Uterus (tissue), 4 donors: ENCODE results near the gene SV2C. TPM values are rescaled to one million over a fixed set of nuclear protein-coding genes. Genes with fewer than 3 reads are reported as not detected.
"Not testable (repeated sequence)": the region's sequence is repeated elsewhere in the genome, so short reads cannot be mapped to it uniquely, and the experiment has no call there.

Experiments
- DNase-seq, 2 donors: peaks; one replicate each; pipeline ENCODE4 v3.0.0-alpha.2; 2019 to 2020
- H3K27ac ChIP-seq, 2 donors: fragments of 200-600 bp; sonication (generic); 1 replicate in 1 of 2; 2 replicates in 1 of 2; pipeline ENCODE4 v1.5.1; 2016 to 2018
- H3K27me3 ChIP-seq, 2 donors: fragments of 200-600 bp; sonication (generic); one replicate each; pipeline ENCODE4 v1.5.1; 2018 to 2019; ENCODE audit warnings: control low read depth in 1 of 2
- H3K36me3 ChIP-seq, 2 donors: fragments of 200-600 bp; sonication (generic); one replicate each; pipeline ENCODE4 v1.5.1; 2019; ENCODE audit warnings: control low read depth in 1 of 2
- H3K4me1 ChIP-seq, 2 donors: fragments of 200-600 bp; sonication (generic); one replicate each; pipeline ENCODE4 v1.5.1; 2018 to 2019; ENCODE audit warnings: control low read depth in 1 of 2
- H3K4me3 ChIP-seq, 2 donors: fragments of 200-600 bp; sonication (generic); 1 replicate in 1 of 2; 2 replicates in 1 of 2; pipeline ENCODE4 v1.5.1; 2018 to 2019; ENCODE audit warnings: mild to moderate bottlenecking in 1 of 2
- H3K9me3 ChIP-seq, 2 donors: fragments of 200-600 bp; sonication (generic); one replicate each; pipeline ENCODE4 v1.5.1; 2019; ENCODE audit warnings: control low read depth in 1 of 2
- POLR2A ChIP-seq, 2 donors: fragments of 450-650 bp; IDR thresholded peaks; one replicate each; pipeline ENCODE4 v1.6.1; 2016; ENCODE audit warnings: antibody characterized with exemption in 2 of 2, mild to moderate bottlenecking in 1 of 2, moderate library complexity in 1 of 2
- intact Hi-C: fragments of 100-400 bp; cut with DNase I; formaldehyde crosslinking; loops from one replicate; pipeline ENCODE4 v1.15.1; 2023; ENCODE audit warnings: low total_unique reads
- total RNA-seq, 4 donors: library from RNA; depleted of rRNA in 3 of 4; stranded (reverse); fragments of >200 nt in 3 of 4; gene quantifications; one replicate each; pipeline versions ENCODE4 v1.1.0 to v1.2.4, GENCODE V29; 2014 to 2023
- TF ChIP-seq, protein P1 (sequence below), 4 experiments: fragments of 200-600 bp in 2 of 4; fragments of 450-650 bp in 2 of 4; sonication (generic) in 2 of 4; IDR thresholded peaks; one replicate each; pipeline ENCODE4 v1.5.1; 2016 to 2019; ENCODE audit warnings: antibody characterized with exemption in 4 of 4, mild to moderate bottlenecking in 2 of 4, moderate library complexity in 1 of 4
- donor health status: DM: yes; HTN: yes; CAD: no.

Gene SV2C
- total RNA-seq, 4 donors from 2014 or later, result 0.21 to 3.7 TPM; not detected in 2

DNA sequence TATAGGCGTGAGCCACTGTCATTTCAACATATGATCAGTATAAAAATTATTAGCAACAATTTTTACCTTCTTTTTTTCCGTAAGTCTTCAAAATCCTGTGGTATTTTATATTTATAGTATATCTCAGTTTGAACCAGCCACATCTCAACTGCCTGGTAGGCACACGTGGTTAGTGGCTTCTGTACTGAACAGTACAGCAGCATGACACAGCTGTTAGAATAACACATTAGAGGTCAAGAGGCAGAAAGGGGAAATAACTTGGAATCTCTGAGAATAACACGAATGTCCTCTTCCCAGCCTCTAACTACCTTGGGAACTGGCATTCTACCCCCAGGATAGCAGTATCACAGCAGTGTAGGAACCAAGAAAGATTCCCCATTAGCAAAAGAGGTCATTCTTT is 211.4 kb downstream of the SV2C start:
- no peak for TF ChIP-seq POLR2A (IDR thresholded peaks at IDR 0.05)
- TF ChIP-seq, protein P1, sequence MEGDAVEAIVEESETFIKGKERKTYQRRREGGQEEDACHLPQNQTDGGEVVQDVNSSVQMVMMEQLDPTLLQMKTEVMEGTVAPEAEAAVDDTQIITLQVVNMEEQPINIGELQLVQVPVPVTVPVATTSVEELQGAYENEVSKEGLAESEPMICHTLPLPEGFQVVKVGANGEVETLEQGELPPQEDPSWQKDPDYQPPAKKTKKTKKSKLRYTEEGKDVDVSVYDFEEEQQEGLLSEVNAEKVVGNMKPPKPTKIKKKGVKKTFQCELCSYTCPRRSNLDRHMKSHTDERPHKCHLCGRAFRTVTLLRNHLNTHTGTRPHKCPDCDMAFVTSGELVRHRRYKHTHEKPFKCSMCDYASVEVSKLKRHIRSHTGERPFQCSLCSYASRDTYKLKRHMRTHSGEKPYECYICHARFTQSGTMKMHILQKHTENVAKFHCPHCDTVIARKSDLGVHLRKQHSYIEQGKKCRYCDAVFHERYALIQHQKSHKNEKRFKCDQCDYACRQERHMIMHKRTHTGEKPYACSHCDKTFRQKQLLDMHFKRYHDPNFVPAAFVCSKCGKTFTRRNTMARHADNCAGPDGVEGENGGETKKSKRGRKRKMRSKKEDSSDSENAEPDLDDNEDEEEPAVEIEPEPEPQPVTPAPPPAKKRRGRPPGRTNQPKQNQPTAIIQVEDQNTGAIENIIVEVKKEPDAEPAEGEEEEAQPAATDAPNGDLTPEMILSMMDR (IDR thresholded peaks at IDR 0.05), result no peak
- Histone ChIP-seq H3K9me3 (no peaks in the 10 kb centered on the region), H3K4me3 (no peak overlapping the region), H3K4me1 (no peaks in the 10 kb centered on the region), H3K27me3 (no peaks in the 10 kb centered on the region), H3K36me3 (no peaks in the 10 kb centered on the region), H3K27ac (no peak overlapping the region)
- intact Hi-C loops, result no loop called here
- DNase-seq, result no peak

DNA sequence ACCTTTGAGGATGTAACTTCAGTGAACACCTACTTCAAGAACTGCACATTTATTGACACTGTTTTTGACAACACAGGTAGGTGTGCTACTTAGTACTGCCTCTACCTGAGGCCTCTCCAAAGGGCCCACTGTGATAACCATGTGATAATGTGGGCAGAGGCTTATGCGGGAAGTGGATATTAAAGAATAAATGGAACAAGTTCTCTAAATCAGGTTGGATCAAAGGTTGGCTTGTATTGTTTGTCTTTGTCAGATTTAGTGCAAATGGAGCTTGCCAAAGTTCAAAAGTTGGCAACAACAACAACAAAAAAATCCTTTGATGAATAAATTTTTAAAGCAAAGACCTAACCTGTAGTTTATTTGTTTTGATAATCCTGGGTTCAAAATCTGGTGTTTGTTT is 215.7 kb downstream of the SV2C start:
- H3K9me3 ChIP-seq, result no peaks in the 10 kb centered on the region
- no peak overlapping the region for H3K27ac ChIP-seq
- no peak for TF ChIP-seq POLR2A (IDR thresholded peaks at IDR 0.05)
- TF ChIP-seq, protein P1 (IDR thresholded peaks at IDR 0.05), result no peak
- DNase-seq, result no peak
- H3K4me1 ChIP-seq, result no peaks in the 10 kb centered on the region
- no peaks in the 10 kb centered on the region for H3K27me3 ChIP-seq
- no peaks in the 10 kb centered on the region for H3K36me3 ChIP-seq
- H3K4me3 ChIP-seq, result no peak overlapping the region
- intact Hi-C loops, result no loop called here

DNA sequence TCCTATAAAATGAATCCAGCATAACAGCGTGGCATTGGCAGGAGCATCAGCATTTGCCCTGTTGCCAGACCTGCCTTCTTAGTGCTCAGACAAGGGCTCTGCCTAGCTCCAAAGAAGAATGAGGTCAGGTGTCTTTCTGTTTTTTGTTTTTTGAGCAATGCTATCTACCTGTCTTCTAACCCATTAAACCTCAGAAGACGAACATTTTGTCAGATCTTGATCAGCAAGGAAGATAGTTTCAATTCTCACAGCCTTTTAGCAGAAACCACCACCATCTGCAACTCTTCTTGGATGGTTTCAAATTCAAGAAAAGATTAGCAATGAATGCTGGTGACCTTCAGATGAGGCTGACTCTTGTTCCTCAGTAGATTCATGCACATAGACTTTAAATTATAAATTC is 216.4 kb downstream of the SV2C start:
- H3K4me3 ChIP-seq, result no peak overlapping the region
- H3K4me1 ChIP-seq, result no peaks in the 10 kb centered on the region
- H3K27ac ChIP-seq, result no peak overlapping the region
- DNase-seq, result no peak
- intact Hi-C loops, result no loop called here
- no peaks in the 10 kb centered on the region for H3K27me3 ChIP-seq
- H3K36me3 ChIP-seq, result no peaks in the 10 kb centered on the region
- no peaks in the 10 kb centered on the region for H3K9me3 ChIP-seq
- TF ChIP-seq, protein P1 (IDR thresholded peaks at IDR 0.05), result no peak
- no peak for TF ChIP-seq POLR2A (IDR thresholded peaks at IDR 0.05)

DNA sequence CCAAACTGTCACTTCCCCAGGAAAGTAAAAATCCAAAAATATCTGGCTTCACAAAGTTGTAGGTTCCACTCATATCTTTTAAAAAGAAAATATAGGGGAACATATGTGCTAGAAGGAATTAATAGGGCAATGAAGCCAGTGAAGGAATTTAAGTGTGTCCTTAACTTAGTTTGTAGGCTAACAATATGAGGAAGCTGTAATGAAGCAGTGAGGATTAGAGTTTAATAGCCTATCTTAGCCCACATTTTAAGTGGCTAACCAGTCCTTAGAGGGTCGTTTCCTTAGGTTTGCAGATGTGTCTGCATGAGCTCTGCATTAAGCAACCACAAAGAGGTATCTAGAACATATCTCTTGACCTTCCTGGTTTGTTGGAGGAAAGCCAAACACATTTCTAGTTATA is 218.7 kb downstream of the SV2C start:
- H3K9me3 ChIP-seq, H3K27ac ChIP-seq, DNase-seq, H3K36me3 ChIP-seq, H3K4me3 ChIP-seq, H3K27me3 ChIP-seq, intact Hi-C loops, H3K4me1 ChIP-seq: not testable (repeated sequence)

DNA sequence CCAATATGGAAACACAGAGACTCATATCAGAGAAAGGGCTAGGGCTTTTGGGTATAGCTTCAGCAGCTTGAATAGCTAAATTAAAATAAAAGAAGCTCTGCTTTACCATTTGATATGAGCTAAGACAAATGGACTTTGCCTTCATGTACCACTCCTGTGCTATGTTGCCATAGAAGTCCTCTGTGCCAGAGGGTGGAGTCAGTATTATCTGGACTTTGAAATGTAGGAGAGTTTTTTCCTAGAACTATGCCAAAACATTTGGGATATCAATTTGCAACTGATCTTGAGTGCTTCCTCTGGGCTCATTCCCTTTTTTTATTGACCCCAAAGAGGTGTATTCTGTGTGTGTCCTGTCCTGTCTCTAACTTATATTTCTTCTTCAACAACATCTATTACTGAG is 219.5 kb downstream of the SV2C start:
- H3K4me1 ChIP-seq, H3K27ac ChIP-seq, H3K36me3 ChIP-seq, H3K27me3 ChIP-seq, H3K9me3 ChIP-seq, intact Hi-C loops, H3K4me3 ChIP-seq, DNase-seq: not testable (repeated sequence)

DNA sequence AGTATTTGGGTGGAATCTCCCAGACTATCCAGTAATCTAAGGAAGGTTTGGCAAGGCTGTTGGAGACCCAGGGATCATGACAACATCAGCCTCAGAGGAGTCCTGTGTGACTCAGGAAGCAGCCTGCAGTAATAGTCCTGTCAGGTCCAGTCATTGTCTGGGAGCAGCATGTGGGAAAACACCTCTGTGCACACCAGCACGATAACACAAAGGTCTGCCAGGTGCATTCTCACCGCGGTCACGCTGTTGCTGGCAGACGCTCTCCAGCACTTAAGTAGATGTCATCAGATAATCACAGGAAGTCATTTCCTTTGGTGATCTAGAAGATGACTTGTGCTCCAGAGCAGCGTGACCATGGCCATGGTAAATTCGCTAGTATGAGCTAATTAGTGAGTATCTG is 220.7 kb downstream of the SV2C start:
- H3K9me3 ChIP-seq, result no peaks in the 10 kb centered on the region
- no peak for TF ChIP-seq POLR2A (IDR thresholded peaks at IDR 0.05)
- TF ChIP-seq, protein P1 (IDR thresholded peaks at IDR 0.05), result no peak
- H3K27ac ChIP-seq, result no peak overlapping the region
- no peaks in the 10 kb centered on the region for H3K36me3 ChIP-seq
- intact Hi-C loops, result no loop called here
- H3K4me3 ChIP-seq, result no peak overlapping the region
- H3K4me1 ChIP-seq, result no peaks in the 10 kb centered on the region
- H3K27me3 ChIP-seq, result no peaks in the 10 kb centered on the region
- no peak for DNase-seq
